Embryonic facial prominence (tissue), 1 donor: ENCODE data around the gene TMEM234.
"Not testable (repeated sequence)": the region's sequence is repeated elsewhere in the genome, so short reads cannot be mapped to it uniquely, and the experiment has no call there.

Source experiments
- DNase-seq: peaks from one replicate; pipeline ENCODE4 v3.0.0-alpha.2; 2016; ENCODE audit errors: extremely low spot score

The TMEM234 gene

GRCh38 chr1:32221980-32222755, at the start of gene TMEM234, which contains the start of gene EIF3I:
TSS of gene TMEM234 (minus strand) at chr1:32222353. CDS start at chr1:32222322, 31 bp downstream.
TSS of gene EIF3I (plus strand) at chr1:32222407. CDS start at chr1:32222442, 35 bp downstream.
- DNase-seq, result peak; percentile 90

GRCh38 chr1:32269744-32270143, 47.6 kb upstream of the TMEM234 start:
- DNase-seq, result no peak

GRCh38 chr1:32266921-32267591, 44.9 kb upstream of the TMEM234 start:
- no peak for DNase-seq

GRCh38 chr1:32265846-32266245, 43.7 kb upstream of the TMEM234 start:
- no peak for DNase-seq

- DNase-seq, result no peak
Observed at GRCh38 chr1:32263744-32264143, 41.6 kb upstream of the TMEM234 start.

GRCh38 chr1:32263236-32263593, 41.1 kb upstream of the TMEM234 start:
- not testable (repeated sequence) for DNase-seq

GRCh38 chr1:32257227-32257508, 35.0 kb upstream of the TMEM234 start:
- no peak for DNase-seq

GRCh38 chr1:32256473-32257226, 34.5 kb upstream of the TMEM234 start:
- DNase-seq, result no peak

GRCh38 chr1:32255072-32256071, 33.2 kb upstream of the TMEM234 start:
- DNase-seq, result no peak

- DNase-seq, result no peak
Observed at GRCh38 chr1:32250893-32251716, 29.0 kb upstream of the TMEM234 start, which contains the start of gene LCK. TSS of gene LCK (plus strand) at chr1:32251265. CDS start at chr1:32274330, 23,065 bp downstream.

GRCh38 chr1:32249831-32250525, 27.8 kb upstream of the TMEM234 start:
- no peak for DNase-seq

- no peak for DNase-seq
Observed at GRCh38 chr1:32247983-32248889, 26.1 kb upstream of the TMEM234 start.

- DNase-seq, result no peak
Observed at GRCh38 chr1:32247452-32247851, 25.3 kb upstream of the TMEM234 start.

GRCh38 chr1:32246888-32247273, 24.7 kb upstream of the TMEM234 start, which contains the start of gene FAM167B:
TSS of gene FAM167B (plus strand) at chr1:32247222. CDS start at chr1:32247422, 200 bp downstream.
- DNase-seq, result no peak

GRCh38 chr1:32242341-32242851, 20.2 kb upstream of the TMEM234 start:
- DNase-seq, result no peak

GRCh38 chr1:32241001-32241763, 19.0 kb upstream of the TMEM234 start:
- no peak for DNase-seq

- no peak for DNase-seq
Observed at GRCh38 chr1:32240140-32240951, 18.2 kb upstream of the TMEM234 start.
